Psoas muscle (tissue), 8 donors: ENCODE results near the gene TSHZ2. TPM values are rescaled to one million over a fixed set of nuclear protein-coding genes. Genes with fewer than 3 reads are reported as not detected.

ENCODE experiments used
- ATAC-seq, 4 donors: fragments of 200-7000 bp; cut with Tn5 transposase; one replicate each; pipeline ENCODE4 v1.9.1; 2020; ENCODE audit warnings: moderate library complexity in 3 of 4, mild to moderate bottlenecking in 2 of 4
- DNase-seq, 2 donors: peaks; one replicate each; pipeline ENCODE4 v3.0.0-alpha.2; 2020
- H3K27ac ChIP-seq: fragments of 200-600 bp; one replicate; pipeline ENCODE4 v1.8.0; 2022
- H3K27me3 ChIP-seq, 3 donors: fragments of 200-600 bp in 1 of 3; one replicate each; pipeline versions ENCODE4 v1.6.1 to v1.8.0; 2013 to 2022; ENCODE audit warnings: low read length in 2 of 3, mild to moderate bottlenecking in 2 of 3, moderate library complexity in 1 of 3; ENCODE audit not compliant: insufficient read depth in 3 of 3
- H3K36me3 ChIP-seq, 2 donors: fragments of 200-600 bp in 1 of 2; one replicate each; pipeline versions ENCODE4 v1.6.1 to v1.8.0; 2013 to 2022; ENCODE audit warnings: low read depth in 1 of 2, mild to moderate bottlenecking in 1 of 2, moderate library complexity in 1 of 2; ENCODE audit not compliant: insufficient read depth in 1 of 2
- H3K4me1 ChIP-seq: fragments of 200-600 bp; one replicate; pipeline ENCODE4 v1.8.0; 2022
- H3K4me3 ChIP-seq: fragments of 200-600 bp; one replicate; pipeline ENCODE4 v1.8.0; 2022; ENCODE audit warnings: mild to moderate bottlenecking
- H3K9me3 ChIP-seq: fragments of 200-600 bp; one replicate; pipeline ENCODE4 v1.8.0; 2022
- WGBS, 3 donors: extraction: QIAGEN DNeasy Blood & Tissue Kit; methylation state at CpG; one replicate each; pipeline versions ENCODE4 v1.1.6 to v1.1.7; 2013; 5-methylcytosine and 5-hydroxymethylcytosine counted together
- intact Hi-C, 2 donors: fragments of 100-400 bp; cut with DNase I; formaldehyde crosslinking; loops; one replicate each; pipeline versions ENCODE4 v1.11.0 to v1.14.2; 2022
- polyA plus RNA-seq, 3 donors: library from polyadenylated mRNA; stranded (reverse); fragments of 200-250 nt; gene quantifications; one replicate each; pipeline ENCODE4 v1.2.3, GENCODE V29; 2013
- total RNA-seq, 4 donors: library from RNA; stranded (reverse); fragmentation: NEBNext Ultra II Directional in 2 of 4; extraction: Animal tissue kit (Norgen Biotek cat#: 25700) in 2 of 4; gene quantifications; one replicate each; pipeline versions ENCODE4 v1.2.1 to v1.2.4, GENCODE V29; 2021 to 2023
- TF ChIP-seq, protein P1 (sequence below): fragments of 200-600 bp; IDR thresholded peaks from one replicate; pipeline ENCODE4 v1.8.0; 2022; ENCODE audit warnings: antibody characterized with exemption
- donor health status: healthy with polysubstance abuse.
- donor health status: DM: no; HTN: no; CAD: no; lungs with moderate emphysema.
- donor health status: Bipolar disorder and iron deficiency.
- donor health status: healthy.
- donor health status: DM: yes; HTN: yes; CAD: no.
- donor health status: DM: no; HTN: no; CAD: no.
- donor health status: DM: no; HTN: no; CAD: no.
- donor health status: DM: yes; HTN: yes; CAD: no.

Gene TSHZ2
- total and polyA plus RNA-seq, 7 donors, result 0.39 to 7.5 (median 1.9) TPM

- TF ChIP-seq, protein P1, sequence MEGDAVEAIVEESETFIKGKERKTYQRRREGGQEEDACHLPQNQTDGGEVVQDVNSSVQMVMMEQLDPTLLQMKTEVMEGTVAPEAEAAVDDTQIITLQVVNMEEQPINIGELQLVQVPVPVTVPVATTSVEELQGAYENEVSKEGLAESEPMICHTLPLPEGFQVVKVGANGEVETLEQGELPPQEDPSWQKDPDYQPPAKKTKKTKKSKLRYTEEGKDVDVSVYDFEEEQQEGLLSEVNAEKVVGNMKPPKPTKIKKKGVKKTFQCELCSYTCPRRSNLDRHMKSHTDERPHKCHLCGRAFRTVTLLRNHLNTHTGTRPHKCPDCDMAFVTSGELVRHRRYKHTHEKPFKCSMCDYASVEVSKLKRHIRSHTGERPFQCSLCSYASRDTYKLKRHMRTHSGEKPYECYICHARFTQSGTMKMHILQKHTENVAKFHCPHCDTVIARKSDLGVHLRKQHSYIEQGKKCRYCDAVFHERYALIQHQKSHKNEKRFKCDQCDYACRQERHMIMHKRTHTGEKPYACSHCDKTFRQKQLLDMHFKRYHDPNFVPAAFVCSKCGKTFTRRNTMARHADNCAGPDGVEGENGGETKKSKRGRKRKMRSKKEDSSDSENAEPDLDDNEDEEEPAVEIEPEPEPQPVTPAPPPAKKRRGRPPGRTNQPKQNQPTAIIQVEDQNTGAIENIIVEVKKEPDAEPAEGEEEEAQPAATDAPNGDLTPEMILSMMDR, result no peak
- 68 to 77% (median 74%) methylated on average over 10 of the region's 10 CpGs for WGBS, 3 donors
- no peak for DNase-seq
Measured at GRCh38 chr20:53079828-53080686, 107.9 kb downstream of the TSHZ2 start.

GRCh38 chr20:53080687-53080962 is 108.5 kb downstream of the TSHZ2 start:
- Histone ChIP-seq H3K36me3 (no peaks in the 10 kb centered on the region), H3K27ac (no peak overlapping the region), H3K9me3 (no peaks in the 10 kb centered on the region), H3K4me3 (no peak overlapping the region), H3K4me1 (no peaks in the 10 kb centered on the region), H3K27me3 (no peaks in the 10 kb centered on the region)
- no peak for ATAC-seq
- intact Hi-C loops, result no loop called here
- WGBS, 3 donors, result 75 to 76% (median 76%) methylated on average over 9 of the region's 9 CpGs
- TF ChIP-seq, protein P1, result no peak
- DNase-seq, result no peak

More at GRCh38 chr20:53079828-53080686, 107.9 kb downstream of the TSHZ2 start:
- intact Hi-C loops, result no loop called here
- Histone ChIP-seq H3K4me3 (no peak overlapping the region), H3K36me3 (no peaks in the 10 kb centered on the region), H3K27ac (no peak overlapping the region), H3K27me3 (no peaks in the 10 kb centered on the region), H3K9me3 (no peaks in the 10 kb centered on the region), H3K4me1 (no peaks in the 10 kb centered on the region)
- ATAC-seq, result no peak

DNA sequence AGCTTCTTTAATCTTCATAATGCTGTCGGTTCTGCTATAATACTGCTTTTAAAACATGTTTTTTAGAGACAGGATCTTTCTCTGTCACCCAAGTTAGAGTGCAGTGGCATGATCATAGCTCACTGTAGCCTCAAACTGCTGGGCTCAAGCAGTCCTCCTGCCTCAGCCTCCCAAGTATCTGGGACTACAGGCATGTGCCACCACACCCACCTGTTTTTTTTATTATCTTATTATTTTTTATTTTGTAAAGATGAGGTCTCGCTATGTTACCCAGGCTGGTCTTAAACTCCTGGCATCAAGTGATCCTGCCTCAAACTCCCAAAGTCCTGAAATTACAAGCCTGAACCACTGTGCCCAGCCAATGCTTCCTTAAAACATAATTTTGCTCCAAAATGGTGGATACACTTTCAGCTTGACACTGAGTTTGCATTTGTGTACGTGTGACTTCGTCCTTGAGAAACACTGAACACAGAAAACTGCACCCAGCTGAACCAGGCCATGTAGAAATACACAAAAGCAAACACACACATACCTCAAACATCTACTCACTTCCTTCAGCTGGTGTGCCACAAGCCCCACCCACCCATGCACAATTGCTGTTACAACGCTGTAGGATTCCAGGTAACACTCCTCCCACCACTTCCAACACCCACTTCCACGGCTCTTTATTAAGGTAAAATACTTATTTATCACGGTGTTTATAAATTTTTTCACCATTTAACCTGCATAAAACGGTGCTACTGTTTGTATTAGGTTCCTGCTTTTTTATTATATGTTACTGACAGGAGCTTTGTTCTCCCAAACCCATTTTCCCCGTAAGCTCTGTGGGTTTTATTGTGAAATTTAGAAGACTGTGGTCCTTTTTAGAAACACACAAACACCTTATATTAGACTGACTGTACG is 109.1 kb downstream of the TSHZ2 start:
- no peaks in the 10 kb centered on the region for H3K36me3 ChIP-seq
- H3K27me3 ChIP-seq, result no peaks in the 10 kb centered on the region
- no peaks in the 10 kb centered on the region for H3K9me3 ChIP-seq
- no peak overlapping the region for H3K27ac ChIP-seq
- TF ChIP-seq, protein P1, result no peak
- H3K4me3 ChIP-seq, result no peak overlapping the region
- no peaks in the 10 kb centered on the region for H3K4me1 ChIP-seq
- ATAC-seq (no peak), DNase-seq (no peak)
- intact Hi-C loops, result no loop called here
- WGBS, 3 donors, result 65 to 73% (median 68%) methylated on average over 10 of the region's 10 CpGs

- no peaks in the 10 kb centered on the region for H3K27me3 ChIP-seq
Measured at GRCh38 chr20:53081916-53082863, 110.0 kb downstream of the TSHZ2 start.

More at GRCh38 chr20:53081916-53082863, 110.0 kb downstream of the TSHZ2 start:
- WGBS, 3 donors, result 74 to 80% (median 80%) methylated on average over 10 of the region's 10 CpGs
- no peaks in the 10 kb centered on the region for H3K9me3 ChIP-seq
- no peak overlapping the region for H3K4me3 ChIP-seq
- H3K4me1 ChIP-seq, result no peaks in the 10 kb centered on the region
- DNase-seq (no peak), ATAC-seq (no peak)
- intact Hi-C loops, result no loop called here
- no peaks in the 10 kb centered on the region for H3K36me3 ChIP-seq
- H3K27ac ChIP-seq, result no peak overlapping the region
- TF ChIP-seq, protein P1, result no peak
